Endothelial cell of umbilical vein (primary cell): ENCODE data around the gene ZZZ3. TPM values are rescaled to one million over a fixed set of nuclear protein-coding genes. Genes with fewer than 3 reads are reported as not detected.

Source experiments
- BruUV-seq: library from RNA; stranded (reverse); fragments of 400-500 nt; replicated peaks from 2 replicates; lab custom pipeline; 2021; lab: Mats Ljungman, UMichigan
- CTCF ChIA-PET: fragments of 300-600, 350-600 bp; sonication (Branson Sonifier 250); formaldehyde crosslinking; loops from one replicate; lab custom pipeline; 2021; ENCODE audit warnings: antibody characterized with exemption, inconsistent platforms; lab: Charles Lee
- POLR2A ChIA-PET: fragments of 300-600, 350-600 bp; sonication (Branson Sonifier 250); formaldehyde crosslinking; loops from one replicate; lab custom pipeline; 2021; ENCODE audit warnings: antibody characterized with exemption, inconsistent platforms; lab: Charles Lee
- DNase-seq: peaks from one replicate; pipeline ENCODE4 v3.0.0-alpha.2; 2011; ENCODE audit warnings: low read depth, low spot score
- FAIRE-seq: peaks from 2 replicates; lab custom pipeline; 2011; peaks lifted over from hg19 to GRCh38; lab: Jason Lieb, UNC
- H2AFZ ChIP-seq: 2 replicates; pipeline ENCODE4 v1.6.0; 2012; ENCODE audit warnings: low read depth, low read length, control low read depth, inconsistent platforms
- H3K27ac ChIP-seq: 2 replicates; pipeline ENCODE4 v1.5.1; 2011; ENCODE audit warnings: low read depth, mild to moderate bottlenecking, control low read depth, low read length, moderate library complexity; ENCODE audit not compliant: insufficient read depth
- H3K27me3 ChIP-seq, 2 experiments: 2 replicates each; pipeline versions ENCODE4 v1.6.0 to v1.6.1; 2011; ENCODE audit warnings: low read length in 2 of 2, mixed read lengths in 1 of 2; ENCODE audit not compliant: control insufficient read depth in 2 of 2, insufficient read depth in 2 of 2
- H3K36me3 ChIP-seq, 2 experiments: 2 replicates in 1 of 2; 3 replicates in 1 of 2; pipeline ENCODE4 v1.5.1; 2011; ENCODE audit warnings: low read length in 2 of 2, mild to moderate bottlenecking in 1 of 2, moderate library complexity in 1 of 2; ENCODE audit not compliant: control insufficient read depth in 2 of 2, insufficient read depth in 2 of 2; ENCODE audit errors: extremely low read depth in 1 of 2
- H3K4me1 ChIP-seq: 3 replicates; pipeline ENCODE4 v1.5.1; 2011; ENCODE audit warnings: mild to moderate bottlenecking, low read length; ENCODE audit not compliant: control insufficient read depth, insufficient read depth; ENCODE audit errors: extremely low read depth
- H3K4me2 ChIP-seq: 2 replicates; pipeline ENCODE4 v1.6.1; 2011; ENCODE audit warnings: low read length, control low read depth, mixed read lengths; ENCODE audit not compliant: insufficient read depth
- H3K4me3 ChIP-seq, 3 experiments: fragments of 200-600 bp in 1 of 3; sonication (generic), shearing (Covaris generic) in 1 of 3; replicated peaks in 1 of 3; 2 replicates each; pipeline ENCODE4 v1.5.1; 2011 to 2016; ENCODE audit warnings: control low read depth in 3 of 3, low read length in 3 of 3, mild to moderate bottlenecking in 2 of 3, inconsistent platforms in 1 of 3, low read depth in 1 of 3, moderate library complexity in 1 of 3; ENCODE audit not compliant: insufficient read depth in 1 of 3
- H3K79me2 ChIP-seq: 2 replicates; pipeline ENCODE4 v1.6.0; 2012; ENCODE audit warnings: low read length, inconsistent platforms; ENCODE audit not compliant: control insufficient read depth, insufficient read depth
- H3K9ac ChIP-seq: replicated peaks from 2 replicates; pipeline ENCODE3; 2011; ENCODE audit warnings: low read length, control low read depth; ENCODE audit not compliant: insufficient read depth; ENCODE audit errors: extremely low read depth
- H3K9me1 ChIP-seq: replicated peaks from 3 replicates; pipeline ENCODE4 v1.6.0; 2011; ENCODE audit warnings: mild to moderate bottlenecking, low read length; ENCODE audit not compliant: control insufficient read depth, insufficient read depth; ENCODE audit errors: extremely low read depth
- H3K9me3 ChIP-seq: replicated peaks from 2 replicates; pipeline ENCODE4 v1.5.1; 2012; ENCODE audit warnings: low read length, inconsistent platforms; ENCODE audit not compliant: control insufficient read depth, insufficient read depth
- H4K20me1 ChIP-seq: replicated peaks from 2 replicates; pipeline ENCODE3; 2011; ENCODE audit warnings: mild to moderate bottlenecking, low read length; ENCODE audit not compliant: control insufficient read depth, insufficient read depth; ENCODE audit errors: extremely low read depth
- EZH2 ChIP-seq: IDR thresholded peaks from 2 replicates; pipeline ENCODE4 v1.6.1; 2012; ENCODE audit warnings: borderline replicate concordance, low read depth, mild to moderate bottlenecking, moderate library complexity, low read length, inconsistent platforms; ENCODE audit not compliant: severe bottlenecking
- FOS ChIP-seq: IDR thresholded peaks from 2 replicates; pipeline ENCODE4 v1.6.1; 2011; ENCODE audit warnings: mild to moderate bottlenecking, low read length, moderate library complexity, borderline replicate concordance; ENCODE audit not compliant: insufficient read depth
- GATA2 ChIP-seq: IDR thresholded peaks from 2 replicates; pipeline ENCODE4 v1.7.0; 2011; ENCODE audit warnings: low read depth, mild to moderate bottlenecking, moderate library complexity, mixed read lengths, low read length; ENCODE audit not compliant: insufficient read length, insufficient read depth
- JUN ChIP-seq: IDR thresholded peaks from 2 replicates; pipeline ENCODE4 v1.6.1; 2011; ENCODE audit warnings: borderline replicate concordance, low read depth; ENCODE audit not compliant: insufficient read length, insufficient read depth
- MAX ChIP-seq: IDR thresholded peaks from 2 replicates; pipeline ENCODE4 v1.6.1; 2011; ENCODE audit not compliant: insufficient read depth, insufficient read length
- MYC ChIP-seq: IDR thresholded peaks from one replicate; pipeline ENCODE4 v1.6.1; 2011; ENCODE audit warnings: mild to moderate bottlenecking, low read depth, low read length
- POLR2A ChIP-seq: IDR thresholded peaks from 2 replicates; pipeline ENCODE4 v1.6.1; 2012; ENCODE audit warnings: low read depth, mild to moderate bottlenecking, control low read depth, low read length
- POLR2AphosphoS5 ChIP-seq: IDR thresholded peaks from 2 replicates; pipeline ENCODE4 v1.6.1; 2012; ENCODE audit warnings: low read depth, mild to moderate bottlenecking, control low read depth, low read length, moderate library complexity; ENCODE audit not compliant: insufficient read depth
- dilution Hi-C: fragments of 300-500 bp; cut with MboI; formaldehyde crosslinking; loops from one replicate; pipeline ENCODE4 v1.15.0; 2019; ENCODE audit warnings: low sequenced_read_pairs; ENCODE audit not compliant: extremely low pct_ligation_motif_present
- intact Hi-C: fragments of 100-400 bp; cut with micrococcal nuclease; formaldehyde crosslinking; loops from one replicate; pipeline ENCODE4 v1.10.0; 2022
- polyA plus RNA-seq, 4 experiments: library from polyadenylated mRNA; depleted of rRNA in 3 of 4; stranded (reverse) in 3 of 4; unstranded in 1 of 4; fragments of >200 nt; gene quantifications; 2 replicates each; pipeline versions ENCODE4 v1.2.1 to v1.2.3, GENCODE V29; 2011 to 2012; ENCODE audit warnings: missing spikeins in 1 of 4
- small RNA-seq: library from RNA; depleted of rRNA; stranded (forward); fragments of <200 nt; gene quantifications from one replicate; pipeline ENCODE3, GENCODE V24; 2012; ENCODE audit warnings: low replicate concordance, low read depth; ENCODE audit not compliant: insufficient read depth, insufficient read length
- total RNA-seq: library from RNA; stranded (reverse); gene quantifications from 2 replicates; pipeline ENCODE4 v1.2.3, GENCODE V29; 2021
- TF ChIP-seq, protein P1 (sequence below), 2 donors: IDR thresholded peaks; 1 replicate in 1 of 2; 2 replicates in 1 of 2; pipeline ENCODE4 v1.5.1; 2011; ENCODE audit warnings: low read length in 2 of 2, mild to moderate bottlenecking in 2 of 2, moderate library complexity in 2 of 2, control low read depth in 1 of 2, inconsistent platforms in 1 of 2, low read depth in 1 of 2; ENCODE audit not compliant: insufficient read depth in 1 of 2; ENCODE audit errors: extremely low read depth in 1 of 2

Gene ZZZ3
- total and polyA plus RNA-seq, 2 donors (not counting 3 experiments of a cell fraction or from before 2014, with no cell fraction given) = 13.1 to 54.3 TPM

- TF ChIP-seq MAX = no peak
- TF ChIP-seq, protein P1, sequence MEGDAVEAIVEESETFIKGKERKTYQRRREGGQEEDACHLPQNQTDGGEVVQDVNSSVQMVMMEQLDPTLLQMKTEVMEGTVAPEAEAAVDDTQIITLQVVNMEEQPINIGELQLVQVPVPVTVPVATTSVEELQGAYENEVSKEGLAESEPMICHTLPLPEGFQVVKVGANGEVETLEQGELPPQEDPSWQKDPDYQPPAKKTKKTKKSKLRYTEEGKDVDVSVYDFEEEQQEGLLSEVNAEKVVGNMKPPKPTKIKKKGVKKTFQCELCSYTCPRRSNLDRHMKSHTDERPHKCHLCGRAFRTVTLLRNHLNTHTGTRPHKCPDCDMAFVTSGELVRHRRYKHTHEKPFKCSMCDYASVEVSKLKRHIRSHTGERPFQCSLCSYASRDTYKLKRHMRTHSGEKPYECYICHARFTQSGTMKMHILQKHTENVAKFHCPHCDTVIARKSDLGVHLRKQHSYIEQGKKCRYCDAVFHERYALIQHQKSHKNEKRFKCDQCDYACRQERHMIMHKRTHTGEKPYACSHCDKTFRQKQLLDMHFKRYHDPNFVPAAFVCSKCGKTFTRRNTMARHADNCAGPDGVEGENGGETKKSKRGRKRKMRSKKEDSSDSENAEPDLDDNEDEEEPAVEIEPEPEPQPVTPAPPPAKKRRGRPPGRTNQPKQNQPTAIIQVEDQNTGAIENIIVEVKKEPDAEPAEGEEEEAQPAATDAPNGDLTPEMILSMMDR (IDR thresholded peaks at IDR 0.05; ENCODE audit: extremely low read depth in 1 of 2, insufficient read depth in 1 of 2, low read depth in 1 of 2, low read length in 2 of 2) = no peak
- TF ChIP-seq JUN = no peak
- no peak for TF ChIP-seq FOS
- TF ChIP-seq GATA2 = no peak
- TF ChIP-seq POLR2AphosphoS5 = no peak
- TF ChIP-seq POLR2A = no peak
- TF ChIP-seq MYC = no peak
- no peak for TF ChIP-seq EZH2
- Histone ChIP-seq H3K4me1 (peaks cover 18% of the 10 kb centered on the region), H3K27ac (no peak overlapping the region), H3K9ac (no peak overlapping the region), H4K20me1 (peaks cover 2% of the 10 kb centered on the region), H3K36me3 (peaks cover 7 to 10% of the 10 kb centered on the region in 2 experiments), H3K4me2 (no peak overlapping the region), H3K9me1 (no peaks in the 10 kb centered on the region), H3K27me3 (no peaks in the 10 kb centered on the region), H3K79me2 (peaks cover 26% of the 10 kb centered on the region), H2AFZ (no peak overlapping the region), H3K4me3 (no peak overlapping the region), H3K9me3 (no peaks in the 10 kb centered on the region)
- no TSS peak for BruUV-seq
- intact Hi-C loops = no loop called here
- ChIA-PET POLR2A (no interaction called here), CTCF (no interaction called here)
- dilution Hi-C loops = no loop called here
- DNase-seq = no peak
- no peak for FAIRE-seq
These were observed 45.6 kb downstream of the ZZZ3 start for GRCh38 chr1:77636864-77637263.

Small RNAs within 50 kb of the gene (small RNA-seq; reads per million reads assigned to genes)
- not detected for gene RN7SL370P

Other genes starting within 250 kb of the ZZZ3 start
- gene USP33, start 77.2 kb upstream of the ZZZ3 start, total RNA-seq = 44.1 and 46.4 TPM in 2 replicates
- 15.7 and 22.5 TPM in 2 replicates for gene USP33, start 77.2 kb upstream of the ZZZ3 start, polyA plus RNA-seq
- gene MIGA1, start 97.0 kb upstream of the ZZZ3 start, total RNA-seq = 13.7 and 14.6 TPM in 2 replicates
- 2.0 and 2.8 TPM in 2 replicates for gene MIGA1, start 97.0 kb upstream of the ZZZ3 start, polyA plus RNA-seq
- 11.7 and 14.2 TPM in 2 replicates for gene NEXN, start 206.0 kb upstream of the ZZZ3 start, total RNA-seq
- gene NEXN, start 206.0 kb upstream of the ZZZ3 start, polyA plus RNA-seq = 0.89 and 1.0 TPM in 2 replicates